Measurements from ENCODE around the gene FAM81B. TPM values are rescaled to one million over a fixed set of nuclear protein-coding genes. Genes with fewer than 3 reads are reported as not detected.
A peak's percentile ranks its signal among the peaks of the same experiment; 100 is the strongest.
"Not testable (repeated sequence)": the region's sequence is repeated elsewhere in the genome, so short reads cannot be mapped to it uniquely, and the experiment has no call there.

Gene FAM81B
- 1 to 10 TPM in 1 of 4 donors, under 1 TPM in 3; 0.34 to 5.9 (median 0.51) TPM for total RNA-seq

GRCh38 chr5:95390812-95391492 lies at the start of gene FAM81B:
FAM81B (plus strand) TSS chr5:95391366; CDS start chr5:95391390, 24 bp downstream.
- no peak within 1 kb of the TSS for H3K4me3 ChIP-seq (replicated peaks in 1 of 3)
- WGBS, 2 donors: 70 to 84% methylated on average over 2 of the region's 2 CpGs
- H3K27me3 ChIP-seq: no peaks in the 10 kb centered on the region
- no peak for TF ChIP-seq POLR2A (IDR thresholded peaks at IDR 0.05)
- no peak for TF ChIP-seq CTCF (IDR thresholded peaks at IDR 0.05)
- peaks cover 0 to 9% of the 10 kb centered on the region in 2 donors for H3K4me1 ChIP-seq
- H3K9me3 ChIP-seq: no peaks in the 10 kb centered on the region
- H3K36me3 ChIP-seq: no peaks in the 10 kb centered on the region
- peak within 1 kb of the TSS in 1 of 3 donors; percentile 19 for H3K27ac ChIP-seq
- no peak for DNase-seq
- intact Hi-C loops (cut with DNase I): no loop called here

GRCh38 chr5:95341444-95341843 lies 49.7 kb upstream of the FAM81B start:
- 82 to 84% methylated on average over 2 of the region's 2 CpGs for WGBS, 2 donors
- H3K4me3 ChIP-seq (replicated peaks in 1 of 3); DNase-seq; H3K27me3 ChIP-seq; intact Hi-C loops (cut with DNase I); H3K36me3 ChIP-seq; H3K27ac ChIP-seq; H3K9me3 ChIP-seq; H3K4me1 ChIP-seq: not testable (repeated sequence)

- no peak overlapping the region for H3K27ac ChIP-seq
- 50 to 59% methylated on average over 4 of the region's 4 CpGs for WGBS, 2 donors
- no peaks in the 10 kb centered on the region for H3K9me3 ChIP-seq
- no peaks in the 10 kb centered on the region for H3K36me3 ChIP-seq
- no peaks in the 10 kb centered on the region for H3K27me3 ChIP-seq
- no peak overlapping the region for H3K4me3 ChIP-seq (replicated peaks in 1 of 3)
- intact Hi-C loops (cut with DNase I): no loop called here
- no peak for DNase-seq
- no peaks in the 10 kb centered on the region for H3K4me1 ChIP-seq
- TF ChIP-seq CTCF (IDR thresholded peaks at IDR 0.05) (no peak), POLR2A (IDR thresholded peaks at IDR 0.05) (no peak)
These were observed 43.6 kb upstream of the FAM81B start for GRCh38 chr5:95347506-95348120.

GRCh38 chr5:95350631-95351030 lies 40.5 kb upstream of the FAM81B start:
- Histone ChIP-seq H3K9me3 (no peaks in the 10 kb centered on the region), H3K4me3 (replicated peaks in 1 of 3) (no peak overlapping the region), H3K27me3 (no peaks in the 10 kb centered on the region), H3K27ac (no peak overlapping the region), H3K4me1 (no peaks in the 10 kb centered on the region), H3K36me3 (no peaks in the 10 kb centered on the region)
- 73 to 84% methylated on average over 1 of the region's 1 CpG for WGBS, 2 donors
- TF ChIP-seq POLR2A (IDR thresholded peaks at IDR 0.05) (no peak), CTCF (IDR thresholded peaks at IDR 0.05) (no peak)
- intact Hi-C loops (cut with DNase I): no loop called here
- DNase-seq: no peak

- H3K4me3 ChIP-seq (replicated peaks in 1 of 3): no peak overlapping the region
- 56 to 69% methylated on average over 3 of the region's 3 CpGs for WGBS, 2 donors
- TF ChIP-seq CTCF (IDR thresholded peaks at IDR 0.05) (no peak), POLR2A (IDR thresholded peaks at IDR 0.05) (no peak)
- no peaks in the 10 kb centered on the region for H3K27me3 ChIP-seq
- no peaks in the 10 kb centered on the region for H3K36me3 ChIP-seq
- H3K4me1 ChIP-seq: no peaks in the 10 kb centered on the region
- intact Hi-C loops (cut with DNase I): no loop called here
- no peak for DNase-seq
- H3K9me3 ChIP-seq: no peaks in the 10 kb centered on the region
- no peak overlapping the region for H3K27ac ChIP-seq
These were observed 38.5 kb upstream of the FAM81B start for GRCh38 chr5:95352691-95353090.
